Ascending aorta (tissue), 2 donors: ENCODE data around the gene SLC15A1. TPM values are rescaled to one million over a fixed set of nuclear protein-coding genes. Genes with fewer than 3 reads are reported as not detected.

Experiments used
- DNase-seq, 2 donors: peaks; one replicate each; pipeline ENCODE4 v3.0.0-alpha.2; 2019; ENCODE audit warnings: low spot score in 2 of 2
- H3K27ac ChIP-seq, 2 donors: fragments of 200-600 bp; sonication (generic); one replicate each; pipeline ENCODE4 v1.5.1; 2016 to 2017; ENCODE audit warnings: mild to moderate bottlenecking in 1 of 2
- H3K27me3 ChIP-seq: fragments of 200-600 bp; sonication (generic); one replicate; pipeline ENCODE4 v1.5.1; 2017
- H3K36me3 ChIP-seq, 2 donors: fragments of 200-600 bp; sonication (generic); one replicate each; pipeline ENCODE4 v1.5.1; 2016
- H3K4me1 ChIP-seq, 2 donors: fragments of 200-600 bp; sonication (generic); one replicate each; pipeline ENCODE4 v1.5.1; 2016 to 2017; ENCODE audit warnings: mild to moderate bottlenecking in 1 of 2
- H3K4me3 ChIP-seq, 2 donors: fragments of 200-600 bp; sonication (generic); one replicate each; pipeline ENCODE4 v1.5.1; 2016 to 2017; ENCODE audit warnings: mild to moderate bottlenecking in 1 of 2
- H3K9me3 ChIP-seq, 2 donors: fragments of 200-600 bp; sonication (generic); one replicate each; pipeline ENCODE4 v1.5.1; 2016
- intact Hi-C: fragments of 100-400 bp; cut with DNase I; formaldehyde crosslinking; loops from one replicate; pipeline ENCODE4 v1.15.1; 2023
- total RNA-seq: library from RNA; depleted of rRNA; stranded (reverse); fragments of >200 nt; gene quantifications from one replicate; pipeline ENCODE4 v1.1.0, GENCODE V29; 2016
- TF ChIP-seq, protein P1 (sequence below), 3 experiments: fragments of 200-600 bp in 2 of 3; fragments of 450-650 bp in 1 of 3; sonication (generic) in 2 of 3; IDR thresholded peaks; one replicate each; pipeline ENCODE4 v1.5.1; 2016 to 2019; ENCODE audit warnings: antibody characterized with exemption in 3 of 3, mild to moderate bottlenecking in 1 of 3, moderate library complexity in 1 of 3

SLC15A1 gene
- total RNA-seq, 1 donor from 2014 or later, result not detected

DNA sequence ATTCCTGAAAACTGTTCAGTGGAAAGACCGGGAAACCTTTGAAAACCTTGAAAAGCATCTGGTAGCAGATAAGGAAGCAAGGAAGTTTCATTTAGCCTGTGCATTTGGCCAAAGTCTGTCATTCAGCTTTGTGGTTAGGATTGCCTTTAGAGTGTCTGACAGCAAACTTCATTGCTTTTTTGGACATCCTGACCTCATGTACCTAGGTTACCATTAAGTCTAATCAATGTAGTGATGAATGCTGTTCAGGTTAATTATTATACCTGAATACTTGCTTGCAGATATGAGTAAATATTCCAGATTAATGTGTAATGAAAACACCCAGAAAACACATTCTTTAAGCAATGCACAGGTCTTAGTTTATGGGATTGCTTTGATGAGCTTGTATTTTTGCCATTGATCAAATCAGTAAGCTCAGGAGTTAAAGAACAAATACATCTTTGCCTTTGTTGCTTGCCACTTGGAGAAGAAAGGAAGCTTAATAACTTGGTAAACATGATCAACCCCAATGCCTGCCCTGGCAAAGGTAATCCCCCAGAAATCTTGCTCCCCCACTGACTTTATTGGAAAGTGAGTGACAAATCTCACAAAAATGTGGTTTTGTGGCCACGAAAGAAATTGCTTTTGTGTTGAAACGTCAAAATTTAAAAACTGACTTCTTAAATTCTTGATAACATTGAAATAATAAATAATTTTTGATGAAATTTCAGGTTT lies 87.4 kb downstream of the SLC15A1 start:
- no peaks in the 10 kb centered on the region for H3K4me1 ChIP-seq
- no peak overlapping the region for H3K4me3 ChIP-seq
- TF ChIP-seq, protein P1, sequence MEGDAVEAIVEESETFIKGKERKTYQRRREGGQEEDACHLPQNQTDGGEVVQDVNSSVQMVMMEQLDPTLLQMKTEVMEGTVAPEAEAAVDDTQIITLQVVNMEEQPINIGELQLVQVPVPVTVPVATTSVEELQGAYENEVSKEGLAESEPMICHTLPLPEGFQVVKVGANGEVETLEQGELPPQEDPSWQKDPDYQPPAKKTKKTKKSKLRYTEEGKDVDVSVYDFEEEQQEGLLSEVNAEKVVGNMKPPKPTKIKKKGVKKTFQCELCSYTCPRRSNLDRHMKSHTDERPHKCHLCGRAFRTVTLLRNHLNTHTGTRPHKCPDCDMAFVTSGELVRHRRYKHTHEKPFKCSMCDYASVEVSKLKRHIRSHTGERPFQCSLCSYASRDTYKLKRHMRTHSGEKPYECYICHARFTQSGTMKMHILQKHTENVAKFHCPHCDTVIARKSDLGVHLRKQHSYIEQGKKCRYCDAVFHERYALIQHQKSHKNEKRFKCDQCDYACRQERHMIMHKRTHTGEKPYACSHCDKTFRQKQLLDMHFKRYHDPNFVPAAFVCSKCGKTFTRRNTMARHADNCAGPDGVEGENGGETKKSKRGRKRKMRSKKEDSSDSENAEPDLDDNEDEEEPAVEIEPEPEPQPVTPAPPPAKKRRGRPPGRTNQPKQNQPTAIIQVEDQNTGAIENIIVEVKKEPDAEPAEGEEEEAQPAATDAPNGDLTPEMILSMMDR (IDR thresholded peaks at IDR 0.05), result no peak
- H3K36me3 ChIP-seq, result no peaks in the 10 kb centered on the region
- H3K27me3 ChIP-seq, result no peaks in the 10 kb centered on the region
- H3K9me3 ChIP-seq, result no peaks in the 10 kb centered on the region
- intact Hi-C loops, result no loop called here
- H3K27ac ChIP-seq, result no peak overlapping the region
- DNase-seq, result no peak

DNA sequence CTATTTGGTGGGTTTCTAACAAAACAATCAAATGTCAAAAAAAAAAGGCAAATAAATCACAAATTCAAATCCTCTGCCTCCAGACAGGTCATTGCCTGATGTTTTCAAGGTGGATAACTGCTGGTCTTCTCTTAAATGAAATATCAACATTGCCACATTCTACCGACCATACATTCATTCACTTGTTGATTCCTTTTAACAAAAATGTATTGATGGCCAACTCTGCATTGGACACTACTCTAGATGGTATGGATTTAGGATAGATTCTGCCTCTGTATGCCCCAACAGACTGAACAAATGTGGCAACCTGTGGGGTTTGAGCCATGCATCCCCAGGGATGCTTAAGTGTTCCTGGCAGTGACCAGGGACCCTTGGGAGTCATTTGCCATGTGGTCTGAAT lies 88.0 kb downstream of the SLC15A1 start:
- no peak for DNase-seq
- TF ChIP-seq, protein P1 (IDR thresholded peaks at IDR 0.05), result no peak
- Histone ChIP-seq H3K27ac (no peak overlapping the region), H3K36me3 (no peaks in the 10 kb centered on the region), H3K9me3 (no peaks in the 10 kb centered on the region), H3K27me3 (no peaks in the 10 kb centered on the region), H3K4me3 (no peak overlapping the region), H3K4me1 (no peaks in the 10 kb centered on the region)
- intact Hi-C loops, result no loop called here

DNA sequence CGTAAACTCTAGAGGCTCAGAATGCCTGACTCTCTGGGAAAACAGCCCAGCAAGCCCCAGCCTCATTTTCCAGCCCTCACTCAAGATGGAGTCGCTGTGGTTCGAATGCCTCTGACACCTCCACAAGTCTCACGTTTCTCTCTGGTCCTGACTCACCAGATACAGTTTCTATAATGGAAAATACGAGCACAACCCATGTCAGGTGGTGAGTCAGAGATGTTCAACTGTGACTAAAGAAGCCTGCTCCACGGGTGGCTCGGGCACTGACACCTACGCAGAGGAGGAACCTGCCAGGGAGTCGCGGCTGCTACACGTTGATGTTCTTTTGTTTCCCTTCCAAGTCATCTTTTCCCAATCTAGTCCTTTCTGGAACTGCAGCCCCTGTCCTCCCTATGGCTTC lies 88.4 kb downstream of the SLC15A1 start:
- H3K27me3 ChIP-seq, result no peaks in the 10 kb centered on the region
- H3K27ac ChIP-seq, result no peak overlapping the region
- no peak for DNase-seq
- TF ChIP-seq, protein P1 (IDR thresholded peaks at IDR 0.05), result no peak
- H3K4me1 ChIP-seq, result no peaks in the 10 kb centered on the region
- H3K36me3 ChIP-seq, result no peaks in the 10 kb centered on the region
- no peaks in the 10 kb centered on the region for H3K9me3 ChIP-seq
- H3K4me3 ChIP-seq, result no peak overlapping the region
- intact Hi-C loops, result no loop called here

DNA sequence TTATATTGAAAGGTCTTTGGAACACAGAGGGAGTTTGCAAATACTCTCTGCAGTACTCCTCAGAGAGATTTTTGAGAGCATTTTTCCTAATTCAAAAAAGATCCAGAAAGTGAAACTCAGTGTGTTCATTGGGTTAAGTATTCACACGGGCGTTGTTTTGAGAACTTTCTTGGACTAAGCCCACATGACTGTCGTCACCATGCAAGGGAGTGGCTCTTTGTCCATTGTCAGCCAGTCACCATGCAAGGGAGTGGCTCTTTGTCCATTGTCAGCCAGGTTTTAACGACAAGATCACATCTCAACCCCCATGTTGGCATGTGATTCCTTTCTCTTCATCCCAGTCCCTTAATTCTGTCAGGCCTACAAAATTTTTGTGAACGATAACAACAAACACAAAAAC lies 94.3 kb downstream of the SLC15A1 start:
- intact Hi-C loops, result no loop called here
- Histone ChIP-seq H3K27ac (no peak overlapping the region), H3K4me1 (no peaks in the 10 kb centered on the region), H3K9me3 (no peaks in the 10 kb centered on the region), H3K27me3 (no peaks in the 10 kb centered on the region), H3K36me3 (no peaks in the 10 kb centered on the region), H3K4me3 (no peak overlapping the region)
- DNase-seq, result no peak
- TF ChIP-seq, protein P1 (IDR thresholded peaks at IDR 0.05), result no peak

DNA sequence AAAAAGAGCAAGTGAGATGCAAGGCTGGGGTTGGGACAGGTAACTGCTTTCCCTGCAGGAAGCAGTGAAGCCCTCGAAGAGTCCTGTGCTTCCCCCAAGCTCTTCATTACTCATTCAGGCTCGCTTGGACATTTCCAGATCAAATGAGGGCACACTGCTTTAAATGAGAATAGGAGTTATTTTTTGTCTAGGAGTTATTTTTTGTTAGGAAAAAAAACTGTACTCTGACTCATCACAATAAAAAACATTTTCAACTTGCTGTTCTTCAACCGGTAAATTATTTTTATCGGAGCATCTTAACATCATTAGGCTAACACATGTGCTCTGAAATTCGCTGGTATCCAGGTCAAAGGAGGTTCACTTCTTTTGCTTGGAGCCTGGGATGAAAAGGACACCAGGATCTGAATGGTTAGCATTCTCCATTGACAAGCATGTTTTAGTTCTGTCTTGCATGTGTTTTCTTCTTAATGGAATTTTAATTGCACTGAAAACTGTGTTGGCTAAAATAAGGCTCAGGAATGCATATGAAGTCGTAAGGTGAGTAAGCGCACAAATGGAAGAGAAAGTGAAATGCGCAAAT lies 94.9 kb downstream of the SLC15A1 start:
- Histone ChIP-seq H3K4me1 (no peaks in the 10 kb centered on the region), H3K9me3 (no peaks in the 10 kb centered on the region), H3K27me3 (no peaks in the 10 kb centered on the region), H3K4me3 (no peak overlapping the region), H3K27ac (no peak overlapping the region), H3K36me3 (no peaks in the 10 kb centered on the region)
- DNase-seq, result no peak
- TF ChIP-seq, protein P1 (IDR thresholded peaks at IDR 0.05), result no peak
- intact Hi-C loops, result no loop called here
